GM18951 (cell line): ENCODE results near the gene WNK3.

Source experiments
- POLR2A ChIP-seq: IDR thresholded peaks from 4 replicates; pipeline ENCODE4 v1.6.1; 2011; ENCODE audit warnings: mild to moderate bottlenecking; ENCODE audit not compliant: insufficient read length, insufficient read depth; ENCODE audit errors: extremely low read depth
- in situ Hi-C: fragments of 300-500 bp; cut with MboI; formaldehyde crosslinking; loops from one replicate; pipeline ENCODE4 v1.12.0; 2022; ENCODE audit warnings: low sequenced_read_pairs, mixed read lengths, inconsistent platforms; ENCODE audit not compliant: unreplicated experiment

The WNK3 gene

GRCh38 chrX:54292755-54293154, 65.1 kb downstream of the WNK3 start:
- TF ChIP-seq POLR2A, result no peak
- in situ Hi-C loops, result no loop called here

DNA sequence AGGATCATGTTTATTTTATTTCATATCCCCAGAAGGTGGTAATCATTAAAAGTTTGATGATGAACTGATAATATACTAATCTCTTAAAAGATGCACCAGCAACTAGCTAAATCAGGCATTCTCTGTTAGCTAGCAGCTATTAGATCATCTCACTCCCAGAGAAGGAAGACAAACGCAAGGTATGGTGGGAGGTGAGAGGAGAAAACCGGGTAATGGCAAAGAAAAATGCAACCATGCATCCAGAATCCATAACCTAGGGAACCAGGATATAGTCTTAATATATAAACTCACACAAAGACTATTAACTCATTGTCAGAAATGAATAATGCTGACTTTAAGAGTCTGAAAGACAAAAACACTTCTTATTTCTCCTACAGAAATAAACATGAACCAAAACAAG, 66.1 kb downstream of the WNK3 start:
- in situ Hi-C loops, result no loop called here
- no peak for TF ChIP-seq POLR2A

- in situ Hi-C loops, result no loop called here
- TF ChIP-seq POLR2A, result no peak
Observed at GRCh38 chrX:54288968-54289367, 68.9 kb downstream of the WNK3 start.

GRCh38 chrX:54288277-54288676, 69.6 kb downstream of the WNK3 start:
- in situ Hi-C loops, result no loop called here
- no peak for TF ChIP-seq POLR2A

GRCh38 chrX:54281676-54282075, 76.2 kb downstream of the WNK3 start:
- TF ChIP-seq POLR2A, result no peak
- in situ Hi-C loops, result no loop called here

DNA sequence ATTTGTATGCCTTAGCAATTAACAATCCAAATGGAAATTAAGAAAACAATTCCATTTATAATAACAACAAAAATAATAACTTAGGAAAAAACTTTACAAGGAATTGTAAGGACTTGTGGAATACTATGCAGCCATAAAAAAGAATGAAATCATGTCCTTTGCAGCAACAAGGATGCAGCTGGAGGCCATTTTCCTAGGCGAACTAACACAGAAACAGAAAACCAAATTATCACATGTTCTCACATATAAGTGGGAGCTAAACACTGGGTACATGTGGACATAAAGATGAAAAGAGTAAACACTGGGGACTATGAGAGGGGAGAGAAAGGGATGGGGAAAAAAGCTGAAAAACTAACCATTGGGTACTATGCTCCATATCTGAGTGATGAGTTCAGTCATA, 77.4 kb downstream of the WNK3 start:
- no peak for TF ChIP-seq POLR2A
- in situ Hi-C loops, result no loop called here

DNA sequence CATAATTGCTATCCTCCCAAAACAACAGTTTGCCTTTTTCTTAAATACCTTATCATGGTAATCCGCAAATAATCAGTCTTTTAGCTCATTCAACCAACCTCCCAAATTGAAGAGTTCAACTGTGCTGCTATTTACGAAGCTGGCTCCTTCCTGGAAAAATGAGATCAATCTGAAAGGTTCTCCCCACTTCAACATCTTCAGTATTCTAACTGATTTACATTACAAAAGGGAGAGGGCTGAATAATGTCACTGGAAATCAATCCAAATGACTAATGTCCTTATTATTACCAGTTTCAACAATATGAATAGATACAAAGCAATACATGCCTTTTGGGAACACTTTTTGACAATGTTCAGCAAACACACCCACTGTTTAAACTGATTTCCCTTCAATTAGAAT, 86.2 kb downstream of the WNK3 start:
- in situ Hi-C loops, result no loop called here
- TF ChIP-seq POLR2A, result no peak

- in situ Hi-C loops, result no loop called here
- no peak for TF ChIP-seq POLR2A
Observed at GRCh38 chrX:54248309-54248708, 109.5 kb downstream of the WNK3 start.

- TF ChIP-seq POLR2A, result no peak
- in situ Hi-C loops, result no loop called here
Observed at GRCh38 chrX:54246866-54247265, 111.0 kb downstream of the WNK3 start.

DNA sequence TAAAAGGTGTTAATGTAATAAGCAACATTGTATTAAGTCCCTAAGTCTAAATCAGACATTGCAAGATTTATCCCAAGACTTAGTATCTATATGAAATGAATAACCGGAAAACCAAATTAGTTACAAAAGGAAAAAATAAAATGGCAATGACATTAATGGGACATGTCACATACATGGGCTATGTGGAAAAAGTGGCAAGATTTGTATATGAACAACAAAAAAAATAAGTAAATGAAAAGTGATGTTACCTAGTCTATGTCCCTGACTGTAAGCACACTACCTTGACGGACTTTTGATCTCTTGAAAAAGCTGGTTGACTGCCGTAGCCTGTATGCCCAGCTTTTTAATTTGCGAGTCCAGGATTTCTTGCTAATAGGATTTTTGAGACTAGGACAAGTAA, 119.3 kb downstream of the WNK3 start:
- in situ Hi-C loops, result no loop called here

DNA sequence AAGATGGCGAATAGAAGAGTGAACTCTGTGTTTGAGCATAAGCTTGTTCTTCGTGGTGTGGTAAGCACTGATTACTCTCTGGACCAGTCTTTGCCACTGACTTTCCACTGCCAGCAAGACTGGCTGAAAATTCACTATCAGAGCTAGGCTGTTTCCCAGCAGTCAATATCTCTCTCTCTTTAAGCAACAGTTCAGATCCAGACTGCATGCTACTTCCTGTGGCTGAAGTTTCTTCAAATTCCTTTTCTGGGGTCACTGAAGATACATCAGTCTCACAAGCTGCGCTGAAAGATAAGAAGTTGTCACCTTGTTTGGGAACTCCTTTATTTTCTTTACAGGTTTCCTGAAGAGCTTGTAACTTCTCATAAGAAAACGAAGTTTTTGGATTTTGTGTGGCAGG, 120.8 kb downstream of the WNK3 start:
- TF ChIP-seq POLR2A, result no peak
- in situ Hi-C loops, result no loop called here

More for the DNA sequence above, 119.3 kb downstream of the WNK3 start:
- no peak for TF ChIP-seq POLR2A

- TF ChIP-seq POLR2A, result no peak
- in situ Hi-C loops, result no loop called here
Observed at GRCh38 chrX:54230435-54231148, 127.3 kb downstream of the WNK3 start.

- in situ Hi-C loops, result no loop called here
- no peak for TF ChIP-seq POLR2A
Observed at GRCh38 chrX:54223581-54223980, 134.3 kb downstream of the WNK3 start.

DNA sequence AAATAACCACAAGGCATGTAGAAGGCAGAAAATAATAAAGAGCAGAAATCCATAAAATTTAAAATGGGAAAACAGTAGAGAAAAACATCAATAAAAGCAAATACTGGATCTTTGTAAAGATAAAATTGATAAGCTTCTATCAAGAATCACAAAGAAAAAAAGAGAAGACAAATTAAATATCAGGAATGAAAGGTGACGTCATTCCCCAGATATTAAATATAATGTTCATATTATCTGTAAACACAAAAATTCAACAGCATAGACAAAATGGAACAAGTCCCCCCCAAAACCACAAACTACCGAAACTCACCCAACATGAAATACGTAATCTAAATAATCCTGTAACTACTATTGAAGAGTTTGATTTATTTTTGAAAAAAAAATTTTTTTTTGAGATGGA, 144.2 kb downstream of the WNK3 start:
- TF ChIP-seq POLR2A, result no peak
- in situ Hi-C loops, result no loop called here

DNA sequence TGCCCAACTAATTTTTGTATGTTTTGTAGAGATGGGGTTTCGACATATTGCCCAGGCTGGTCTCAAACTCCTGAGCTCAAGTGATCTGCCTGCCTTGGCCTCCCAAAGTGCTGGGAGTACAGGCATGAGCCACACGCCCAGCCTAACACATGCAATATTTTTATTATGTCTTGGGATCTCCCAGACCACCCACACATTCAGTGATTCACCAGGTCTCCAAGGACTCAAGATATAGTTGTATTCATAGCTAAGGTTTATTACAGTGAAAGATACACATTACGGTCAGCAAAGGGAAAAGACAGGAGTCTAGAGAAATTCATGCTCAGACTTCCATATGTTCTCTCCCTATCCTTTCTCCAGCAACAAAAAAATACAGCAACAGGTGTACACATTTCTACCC, 149.3 kb downstream of the WNK3 start:
- in situ Hi-C loops, result no loop called here
- no peak for TF ChIP-seq POLR2A
